T-helper 22 cell (primary cell): ENCODE measurements around the gene MEGF10.

Source experiments
- DNase-seq: peaks from one replicate; pipeline ENCODE4 v3.0.0-alpha.2; 2020; ENCODE audit warnings: low read depth

The MEGF10 gene

GRCh38 chr5:127369796-127370195, 79.2 kb downstream of the MEGF10 start:
- no peak for DNase-seq

- DNase-seq = no peak
Measured at GRCh38 chr5:127370631-127371030, 80.0 kb downstream of the MEGF10 start.

DNA sequence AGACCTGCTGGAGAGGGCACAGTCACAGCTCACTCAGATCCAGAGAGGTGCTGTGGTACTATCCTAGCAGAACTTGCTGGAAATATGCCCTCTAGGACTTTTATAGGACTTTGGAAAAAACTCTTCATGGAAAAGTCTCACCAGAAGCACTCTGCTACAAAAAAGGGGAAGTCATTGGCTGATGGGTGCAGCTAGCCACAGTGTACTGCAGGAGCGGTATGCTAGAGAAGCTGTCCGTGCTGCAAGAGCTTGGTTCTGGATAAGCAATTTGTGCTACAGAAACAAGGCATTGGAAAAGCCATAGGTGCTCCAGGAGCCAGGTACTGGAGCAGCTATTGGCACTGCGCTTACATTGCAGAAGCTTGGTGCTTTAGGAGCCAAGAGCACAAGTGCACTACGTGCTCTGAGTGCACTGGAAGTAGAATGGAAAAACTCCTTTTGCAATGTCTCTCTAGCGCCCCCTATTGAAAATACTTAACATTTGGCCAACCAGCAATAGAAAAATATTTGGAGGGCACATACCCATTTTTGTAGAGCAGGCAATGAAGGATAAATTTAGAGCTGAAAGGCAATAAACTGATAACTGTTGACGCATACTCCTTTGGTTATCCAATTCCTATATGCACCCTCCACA, 83.4 kb downstream of the MEGF10 start:
- no peak for DNase-seq

- DNase-seq = no peak
Measured at GRCh38 chr5:127375124-127375523, 84.5 kb downstream of the MEGF10 start.

DNA sequence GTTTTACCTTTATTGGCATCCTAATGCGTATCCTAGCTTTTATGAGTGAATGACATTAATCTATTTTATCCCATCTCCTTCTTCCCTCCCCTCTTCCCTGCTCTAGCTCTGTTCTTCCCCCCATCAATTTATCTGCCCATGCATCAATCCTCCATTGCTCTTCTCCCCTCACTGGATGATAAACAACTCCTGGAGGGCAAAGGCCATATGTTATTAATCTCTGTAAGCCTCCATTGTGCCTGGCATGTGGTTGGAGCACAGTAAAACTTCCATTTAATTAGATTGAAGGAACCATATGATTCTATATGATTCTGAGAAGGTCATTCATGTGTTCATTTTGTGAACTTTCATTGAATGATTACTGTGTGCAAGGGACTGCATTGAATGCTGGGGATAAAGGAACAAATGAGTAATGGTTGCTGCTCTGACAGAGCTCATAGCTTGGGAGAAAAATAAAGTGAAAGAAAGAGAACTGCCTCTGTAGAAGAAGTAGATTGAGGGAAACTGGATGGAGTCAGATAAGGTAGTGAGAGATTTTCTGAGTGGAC, 85.0 kb downstream of the MEGF10 start:
- DNase-seq = no peak

GRCh38 chr5:127377651-127378050, 87.1 kb downstream of the MEGF10 start:
- DNase-seq = no peak

- no peak for DNase-seq
Measured at GRCh38 chr5:127385936-127386335, 95.3 kb downstream of the MEGF10 start.

GRCh38 chr5:127386557-127386956, 96.0 kb downstream of the MEGF10 start:
- no peak for DNase-seq

DNA sequence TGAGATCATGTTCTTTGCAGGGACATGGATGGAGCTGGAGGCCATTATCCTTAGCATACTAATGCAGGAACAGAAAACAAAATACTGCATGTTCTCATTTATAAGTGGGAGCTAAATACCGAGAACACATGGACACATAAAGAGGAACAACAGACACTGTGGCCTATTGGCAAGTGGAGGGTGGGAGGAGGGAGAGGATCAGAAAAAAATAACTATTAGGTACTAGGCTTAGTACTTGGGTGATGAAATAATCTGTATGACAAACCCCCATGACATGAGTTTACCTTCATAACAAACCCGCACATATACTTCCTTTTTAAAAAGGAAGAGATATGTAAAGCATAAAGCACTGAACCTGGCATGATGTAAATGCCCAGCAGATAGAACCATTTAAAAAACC, 99.0 kb downstream of the MEGF10 start:
- no peak for DNase-seq

DNA sequence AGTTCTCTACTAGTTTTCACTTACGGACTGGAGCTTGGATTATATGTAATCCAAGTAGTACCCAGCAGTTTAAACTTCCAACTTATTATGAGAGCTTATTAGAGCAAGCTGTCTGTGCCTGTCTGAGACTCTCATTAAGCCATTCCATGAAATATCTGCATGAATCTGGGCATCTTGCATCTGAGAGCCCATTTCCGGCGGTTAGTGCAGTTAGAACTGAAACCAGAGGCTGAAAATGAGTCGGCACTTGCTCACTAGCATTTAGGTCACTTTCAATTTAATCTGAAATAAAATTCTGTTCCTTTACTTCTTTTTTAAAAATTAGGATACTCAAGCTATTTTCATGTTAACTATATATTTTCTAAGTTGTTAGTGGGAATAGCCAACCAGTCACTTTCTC, 102.2 kb downstream of the MEGF10 start:
- no peak for DNase-seq

DNA sequence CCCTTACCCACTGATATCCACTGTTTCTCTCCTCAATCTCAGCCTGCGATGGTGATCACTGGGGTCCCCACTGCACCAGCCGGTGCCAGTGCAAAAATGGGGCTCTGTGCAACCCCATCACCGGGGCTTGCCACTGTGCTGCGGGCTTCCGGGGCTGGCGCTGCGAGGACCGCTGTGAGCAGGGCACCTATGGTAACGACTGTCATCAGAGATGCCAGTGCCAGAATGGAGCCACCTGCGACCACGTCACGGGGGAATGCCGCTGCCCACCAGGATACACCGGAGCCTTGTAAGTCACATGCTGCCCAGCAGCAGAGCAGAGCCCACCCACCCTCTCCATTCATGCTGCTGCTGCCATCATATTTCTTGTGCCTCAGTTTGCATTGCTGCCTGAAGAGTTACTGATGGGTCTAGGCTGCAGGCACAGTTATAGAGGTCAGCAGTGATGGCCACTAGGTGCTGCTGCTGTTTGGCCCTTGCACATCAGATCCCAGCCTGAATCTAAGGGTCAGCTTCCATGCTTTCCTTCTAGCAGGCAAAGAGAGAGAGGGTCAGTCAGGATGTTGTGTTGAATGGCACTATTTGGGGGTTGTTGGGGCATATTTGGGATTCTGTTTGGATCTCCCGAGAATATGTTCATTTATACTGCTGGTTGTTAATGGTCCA, 106.0 kb downstream of the MEGF10 start:
- DNase-seq = no peak

DNA sequence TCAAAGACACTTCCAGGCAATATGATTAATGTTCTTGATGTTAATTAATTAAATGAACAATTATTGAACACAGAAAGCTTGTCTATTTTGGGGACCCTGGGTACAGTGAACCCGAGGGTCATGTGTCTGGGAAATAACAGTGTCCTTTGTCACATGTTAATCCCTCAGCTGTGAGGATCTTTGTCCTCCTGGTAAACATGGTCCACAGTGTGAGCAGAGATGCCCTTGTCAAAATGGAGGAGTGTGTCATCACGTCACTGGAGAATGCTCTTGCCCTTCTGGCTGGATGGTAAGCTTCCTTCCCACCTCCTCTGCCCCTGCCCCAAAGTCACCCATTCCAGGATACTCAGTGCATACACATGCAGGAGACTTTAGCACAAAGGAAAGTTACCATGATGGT, 107.9 kb downstream of the MEGF10 start:
- DNase-seq = no peak

GRCh38 chr5:127399068-127399467, 108.5 kb downstream of the MEGF10 start:
- DNase-seq = no peak

- no peak for DNase-seq
Measured at GRCh38 chr5:127400539-127400938, 109.9 kb downstream of the MEGF10 start.

GRCh38 chr5:127400946-127401670, 110.5 kb downstream of the MEGF10 start:
- DNase-seq = no peak

DNA sequence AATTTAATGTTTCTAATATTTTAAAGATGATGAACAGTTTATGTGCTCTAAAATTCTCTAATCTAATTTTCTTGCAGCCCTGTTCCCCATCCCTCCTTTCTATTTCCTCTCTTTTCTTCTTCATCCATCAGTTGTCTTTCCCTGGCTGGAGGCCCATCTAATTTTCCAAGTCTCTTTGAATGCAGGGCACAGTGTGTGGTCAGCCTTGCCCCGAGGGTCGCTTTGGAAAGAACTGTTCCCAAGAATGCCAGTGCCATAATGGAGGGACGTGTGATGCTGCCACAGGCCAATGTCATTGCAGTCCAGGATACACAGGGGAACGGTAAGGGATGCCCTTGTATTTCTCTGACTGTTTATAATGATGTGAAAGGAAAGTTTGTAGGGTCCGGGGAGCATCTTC, 111.8 kb downstream of the MEGF10 start:
- DNase-seq = no peak

DNA sequence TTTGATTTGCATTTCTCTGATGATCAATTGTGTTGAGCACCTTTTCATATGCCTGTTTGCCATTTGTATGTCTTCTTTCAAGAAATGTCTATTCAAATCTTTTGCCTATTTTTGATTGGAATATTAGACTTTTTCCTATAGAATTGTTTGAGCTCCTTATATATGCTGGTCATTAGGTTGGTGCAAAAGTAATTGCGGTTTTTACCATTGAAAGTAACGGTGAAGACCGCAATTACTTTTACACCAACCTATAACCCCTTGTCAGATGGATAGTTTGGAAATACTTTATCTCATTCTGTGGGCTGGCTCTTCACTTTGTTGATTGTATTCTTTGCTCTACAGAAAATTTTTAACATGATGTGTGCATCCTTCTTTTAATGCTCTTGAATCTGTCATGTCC, 113.6 kb downstream of the MEGF10 start:
- no peak for DNase-seq

DNA sequence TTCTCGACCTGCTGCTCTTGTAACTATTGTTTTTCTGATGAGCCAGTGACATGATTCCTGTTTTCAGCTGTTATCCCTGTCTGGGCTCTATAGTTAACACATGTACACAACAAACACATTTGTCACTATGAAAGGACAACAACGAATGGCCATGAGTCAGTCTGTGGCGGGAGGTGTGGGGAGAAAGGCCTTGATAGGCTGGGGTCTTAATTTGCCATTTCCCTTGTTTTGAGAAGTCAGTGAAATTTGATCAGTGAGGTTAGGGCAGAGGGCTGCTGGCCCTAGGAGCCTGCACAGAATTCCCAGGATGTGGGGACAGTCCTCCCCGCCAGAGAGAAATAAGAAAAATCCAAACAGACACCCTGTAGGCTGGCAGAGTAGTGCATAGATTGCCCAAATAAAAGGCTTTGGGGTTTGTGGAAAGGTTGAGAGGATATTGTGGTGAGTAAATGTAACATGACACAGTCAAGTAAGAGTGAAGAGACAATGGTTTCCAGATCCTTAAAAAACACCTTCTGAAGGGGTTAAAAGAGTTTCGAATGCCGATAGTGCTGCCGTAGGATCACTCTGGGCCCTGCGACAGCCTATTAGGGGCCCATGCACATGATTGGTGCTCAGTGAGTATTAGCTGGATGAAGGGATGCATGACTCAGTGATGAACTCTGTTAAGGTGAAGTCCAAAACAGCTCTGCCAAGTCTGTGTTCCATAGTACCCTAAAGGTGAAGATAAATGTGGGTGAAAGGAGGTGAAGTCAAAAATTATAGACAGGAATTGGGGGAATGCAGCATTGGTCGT, 115.9 kb downstream of the MEGF10 start:
- DNase-seq = no peak

DNA sequence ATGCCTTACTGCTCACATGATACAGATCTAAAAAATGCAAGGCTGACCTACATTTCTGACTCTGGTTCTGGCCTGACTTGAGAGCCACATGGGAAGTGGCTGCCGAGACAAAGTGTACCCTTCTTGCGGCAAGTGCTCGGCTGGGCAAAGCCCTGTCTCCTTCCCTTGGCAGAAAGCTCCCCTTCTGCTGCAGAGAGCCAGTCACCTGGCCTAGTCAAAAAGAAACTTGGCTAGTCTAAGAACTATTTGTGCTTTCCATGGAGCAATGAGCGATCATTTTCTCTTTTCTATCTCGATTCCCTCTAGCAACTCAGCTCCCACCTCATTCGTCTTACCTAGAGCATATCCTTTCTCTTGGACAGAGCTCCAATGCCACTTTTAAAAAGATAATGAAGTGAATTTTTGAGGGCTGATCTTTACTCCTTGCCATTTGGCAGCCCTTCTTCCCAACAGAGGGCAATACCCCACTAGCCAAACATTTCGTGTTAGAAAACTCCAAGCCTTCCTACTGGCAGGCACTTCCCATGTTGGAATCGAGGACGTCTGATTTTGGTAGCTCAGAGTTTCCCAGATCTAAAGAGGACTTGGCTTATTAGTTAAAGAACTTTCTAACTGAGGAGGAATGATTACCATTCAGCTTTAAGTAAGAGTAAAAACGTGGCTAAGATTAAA, 118.8 kb downstream of the MEGF10 start:
- DNase-seq = no peak

DNA sequence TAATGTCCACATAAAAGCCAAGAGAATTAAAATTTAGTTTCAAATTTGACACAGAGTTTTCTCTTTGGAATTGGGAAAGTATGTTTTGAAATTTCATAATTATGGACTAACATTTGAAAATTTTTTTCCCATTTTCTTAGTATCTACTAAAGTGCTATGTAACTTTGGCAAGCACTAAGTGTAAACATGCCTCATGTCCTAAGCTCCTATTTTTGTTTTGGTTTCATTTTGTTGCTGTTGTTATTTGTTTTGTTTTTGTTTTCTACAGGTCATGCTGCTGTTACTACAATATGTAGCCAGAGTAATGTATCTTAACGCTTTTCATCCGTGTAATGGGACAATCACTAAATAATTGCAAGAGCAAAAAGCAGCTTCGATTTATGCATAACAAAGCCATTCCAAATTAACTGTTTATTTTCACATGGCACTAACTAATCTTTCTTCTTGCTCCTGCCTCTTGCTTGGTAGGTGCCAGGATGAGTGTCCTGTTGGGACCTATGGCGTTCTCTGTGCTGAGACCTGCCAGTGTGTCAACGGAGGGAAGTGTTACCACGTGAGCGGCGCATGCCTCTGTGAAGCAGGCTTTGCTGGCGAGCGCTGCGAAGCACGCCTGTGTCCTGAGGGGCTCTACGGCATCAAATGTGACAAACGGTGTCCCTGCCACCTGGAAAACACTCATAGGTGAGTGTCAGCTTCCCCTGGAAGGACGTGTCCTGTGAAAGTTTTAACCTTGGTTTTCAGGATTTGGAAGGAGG, 119.5 kb downstream of the MEGF10 start:
- no peak for DNase-seq

GRCh38 chr5:127410959-127411358, 120.4 kb downstream of the MEGF10 start:
- no peak for DNase-seq
